Heart left ventricle (tissue), 13 donors: ENCODE data around the gene TNFSF10.

Experiments used
- POLR2A ChIP-seq, 2 donors: fragments of 450-650 bp; IDR thresholded peaks; one replicate each; pipeline ENCODE4 v1.6.1; 2017; ENCODE audit warnings: antibody characterized with exemption in 2 of 2, mild to moderate bottlenecking in 2 of 2, moderate library complexity in 2 of 2
- TF ChIP-seq, protein P1 (sequence below), 12 donors: fragments of 200-600 bp; sonication (generic) in 4 of 12; IDR thresholded peaks; one replicate each; pipeline versions ENCODE4 v1.5.0 to v1.8.0; 2018 to 2022; ENCODE audit warnings: antibody characterized with exemption in 12 of 12, mild to moderate bottlenecking in 5 of 12
- donor health status: ischemic (EF 13 %, LVEDD 7.1; RV severe dilation, severe dysfunction).
- donor health status: DM: no; HTN: yes; CAD: no.
- donor health status: DM: no; HTN: no; CAD: no.
- donor health status: ischemic (EF 25% LVEDD 6.9; RV normal size, moderate dysfunction).
- donor health status: ischemic (EF 25% LVEDD 5.7; RV mildly dilated, moderate dysfunction).
- donor health status: ischemic (EF 35%, LVEDD 5.7; RV mildly dilated, moderate dysfunction).
- donor health status: nonischemic (EF 11% LVEDD 7.7; RV severe dilation, severe dysfunction).
- donor health status: DM: yes; HTN: yes; CAD: no.
- donor health status: PGD.
- donor health status: ischemic (EF 29% LVEDD 5.4; RV normal size, mild dysfunction).
- donor health status: nonischemic (EF 23%, LVEDD 6.1; RV moderate dilation, normal function).

GRCh38 chr3:172464306-172464705 lies 58.9 kb downstream of the TNFSF10 start:
- TF ChIP-seq, protein P1, sequence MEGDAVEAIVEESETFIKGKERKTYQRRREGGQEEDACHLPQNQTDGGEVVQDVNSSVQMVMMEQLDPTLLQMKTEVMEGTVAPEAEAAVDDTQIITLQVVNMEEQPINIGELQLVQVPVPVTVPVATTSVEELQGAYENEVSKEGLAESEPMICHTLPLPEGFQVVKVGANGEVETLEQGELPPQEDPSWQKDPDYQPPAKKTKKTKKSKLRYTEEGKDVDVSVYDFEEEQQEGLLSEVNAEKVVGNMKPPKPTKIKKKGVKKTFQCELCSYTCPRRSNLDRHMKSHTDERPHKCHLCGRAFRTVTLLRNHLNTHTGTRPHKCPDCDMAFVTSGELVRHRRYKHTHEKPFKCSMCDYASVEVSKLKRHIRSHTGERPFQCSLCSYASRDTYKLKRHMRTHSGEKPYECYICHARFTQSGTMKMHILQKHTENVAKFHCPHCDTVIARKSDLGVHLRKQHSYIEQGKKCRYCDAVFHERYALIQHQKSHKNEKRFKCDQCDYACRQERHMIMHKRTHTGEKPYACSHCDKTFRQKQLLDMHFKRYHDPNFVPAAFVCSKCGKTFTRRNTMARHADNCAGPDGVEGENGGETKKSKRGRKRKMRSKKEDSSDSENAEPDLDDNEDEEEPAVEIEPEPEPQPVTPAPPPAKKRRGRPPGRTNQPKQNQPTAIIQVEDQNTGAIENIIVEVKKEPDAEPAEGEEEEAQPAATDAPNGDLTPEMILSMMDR (IDR thresholded peaks at IDR 0.05) = no peak
- no peak for TF ChIP-seq POLR2A (IDR thresholded peaks at IDR 0.05)
